Choroid plexus epithelial cell (primary cell): ENCODE measurements around the gene AURKB.
"Not testable (repeated sequence)": the region's sequence is repeated elsewhere in the genome, so short reads cannot be mapped to it uniquely, and the experiment has no call there.

Source experiments
- DNase-seq: peaks from one replicate; pipeline ENCODE4 v3.0.0-alpha.2; 2010; ENCODE audit warnings: low read depth
- H3K4me3 ChIP-seq: 2 replicates; pipeline ENCODE4 v1.5.1; 2011; ENCODE audit warnings: low read depth, mild to moderate bottlenecking, control low read depth, low read length, moderate library complexity
- TF ChIP-seq, protein P1 (sequence below): conservative IDR thresholded peaks from 2 replicates; pipeline ENCODE4 v1.5.1; 2011; ENCODE audit warnings: low read depth, mild to moderate bottlenecking, control low read depth, inconsistent platforms, low read length, moderate library complexity

AURKB gene

DNA sequence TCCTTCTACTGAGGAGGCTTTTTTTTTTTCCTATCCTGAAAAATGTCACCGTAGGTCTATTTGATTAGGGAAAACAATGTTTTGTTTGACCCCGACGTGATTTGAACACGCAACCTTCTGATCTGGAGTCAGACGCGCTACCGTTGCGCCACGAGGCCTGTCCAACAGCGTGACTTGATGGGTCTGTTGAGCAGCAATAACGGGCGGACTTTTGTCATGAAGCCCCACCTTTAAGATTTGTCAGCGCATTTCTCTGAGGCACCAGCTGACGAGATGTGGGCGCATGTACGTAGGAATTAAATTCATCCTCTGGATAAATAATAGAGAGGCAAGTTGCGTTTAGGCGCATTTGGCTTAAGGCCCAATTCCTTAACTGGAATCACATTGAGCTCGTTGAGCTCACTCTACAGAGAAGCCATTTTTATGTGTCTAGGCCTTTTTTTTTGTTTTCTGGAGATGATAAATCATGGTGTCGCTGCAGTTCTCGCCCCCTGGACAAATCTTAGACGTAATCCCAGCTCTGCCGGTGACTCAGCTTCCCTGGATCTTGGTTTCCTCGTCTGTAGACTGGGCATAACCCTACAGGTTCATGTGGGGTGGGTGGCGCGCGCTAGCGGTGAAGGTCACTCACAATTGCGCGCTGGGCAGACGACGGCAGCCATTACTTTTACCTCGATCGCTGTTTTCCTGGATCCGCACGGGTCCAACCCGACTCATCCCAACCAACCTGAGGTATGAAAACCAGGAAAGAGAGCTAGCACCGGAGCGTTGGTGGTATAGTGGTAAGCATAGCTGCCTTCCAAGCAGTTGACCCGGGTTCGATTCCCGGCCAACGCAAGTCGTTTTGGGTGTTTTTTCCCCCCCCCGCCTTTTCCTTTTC lies 10.6 kb upstream of the AURKB start:
- peak overlapping the region; percentile 77 for H3K4me3 ChIP-seq
- TF ChIP-seq, protein P1, sequence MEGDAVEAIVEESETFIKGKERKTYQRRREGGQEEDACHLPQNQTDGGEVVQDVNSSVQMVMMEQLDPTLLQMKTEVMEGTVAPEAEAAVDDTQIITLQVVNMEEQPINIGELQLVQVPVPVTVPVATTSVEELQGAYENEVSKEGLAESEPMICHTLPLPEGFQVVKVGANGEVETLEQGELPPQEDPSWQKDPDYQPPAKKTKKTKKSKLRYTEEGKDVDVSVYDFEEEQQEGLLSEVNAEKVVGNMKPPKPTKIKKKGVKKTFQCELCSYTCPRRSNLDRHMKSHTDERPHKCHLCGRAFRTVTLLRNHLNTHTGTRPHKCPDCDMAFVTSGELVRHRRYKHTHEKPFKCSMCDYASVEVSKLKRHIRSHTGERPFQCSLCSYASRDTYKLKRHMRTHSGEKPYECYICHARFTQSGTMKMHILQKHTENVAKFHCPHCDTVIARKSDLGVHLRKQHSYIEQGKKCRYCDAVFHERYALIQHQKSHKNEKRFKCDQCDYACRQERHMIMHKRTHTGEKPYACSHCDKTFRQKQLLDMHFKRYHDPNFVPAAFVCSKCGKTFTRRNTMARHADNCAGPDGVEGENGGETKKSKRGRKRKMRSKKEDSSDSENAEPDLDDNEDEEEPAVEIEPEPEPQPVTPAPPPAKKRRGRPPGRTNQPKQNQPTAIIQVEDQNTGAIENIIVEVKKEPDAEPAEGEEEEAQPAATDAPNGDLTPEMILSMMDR, result no peak
- DNase-seq, result peak; percentile 94

GRCh38 chr17:8214000-8214399 lies 3.6 kb upstream of the AURKB start:
- not testable (repeated sequence) for H3K4me3 ChIP-seq, DNase-seq

GRCh38 chr17:8212312-8213180 lies 2.2 kb upstream of the AURKB start:
- DNase-seq, result peak; percentile 38
- H3K4me3 ChIP-seq, result no peak overlapping the region
- TF ChIP-seq, protein P1, result no peak

- TF ChIP-seq, protein P1, result no peak
Observed at GRCh38 chr17:8210761-8211458, 535 bp upstream of the AURKB start.

GRCh38 chr17:8206536-8206935 lies 3.8 kb downstream of the AURKB start:
- DNase-seq, result no peak
- H3K4me3 ChIP-seq, result no peak overlapping the region
- TF ChIP-seq, protein P1, result no peak

More at GRCh38 chr17:8210761-8211458, 535 bp upstream of the AURKB start:
- DNase-seq, result no peak
- H3K4me3 ChIP-seq, result peak overlapping the region; percentile 75

- no peak overlapping the region for H3K4me3 ChIP-seq
- no peak for DNase-seq
- TF ChIP-seq, protein P1, result no peak
Observed at GRCh38 chr17:8204761-8205555, 5.4 kb downstream of the AURKB start.
